GM23338 (cell line): ENCODE results near the gene RAB3GAP2. TPM values are rescaled to one million over a fixed set of nuclear protein-coding genes. Genes with fewer than 3 reads are reported as not detected.

Source experiments
- ATAC-seq: fragments of 200-7000 bp; cut with Tn5 transposase; 3 replicates; pipeline ENCODE4 v1.9.1; 2020
- DNase-seq: peaks from one replicate; pipeline ENCODE4 v3.0.0-alpha.2; 2015; ENCODE audit warnings: low spot score
- H2AFZ ChIP-seq: fragments of 200-600 bp; sonication (generic); 2 replicates; pipeline ENCODE4 v1.8.0; 2016; ENCODE audit warnings: antibody characterized with exemption, mild to moderate bottlenecking, moderate library complexity
- H3F3A ChIP-seq: fragments of 200-600 bp; sonication (generic); replicated peaks from 2 replicates; pipeline ENCODE4 v1.8.0; 2017; ENCODE audit warnings: antibody characterized with exemption, mixed run types, low read depth
- H3K27ac ChIP-seq: fragments of 200-600 bp; sonication (generic); 2 replicates; pipeline ENCODE4 v1.6.1; 2016; ENCODE audit warnings: low read depth
- H3K27me3 ChIP-seq: fragments of 200-600 bp; sonication (generic); 2 replicates; pipeline ENCODE4 v1.8.0; 2016; ENCODE audit warnings: mild to moderate bottlenecking, mixed run types, moderate library complexity; ENCODE audit not compliant: insufficient read depth
- H3K36me3 ChIP-seq: fragments of 200-600 bp; sonication (generic); 2 replicates; pipeline ENCODE4 v1.8.0; 2016; ENCODE audit warnings: mild to moderate bottlenecking; ENCODE audit not compliant: insufficient read depth
- H3K4me1 ChIP-seq: fragments of 200-600 bp; sonication (generic); 2 replicates; pipeline ENCODE4 v1.8.0; 2016; ENCODE audit warnings: mild to moderate bottlenecking, moderate library complexity; ENCODE audit not compliant: insufficient read depth
- H3K4me2 ChIP-seq: fragments of 200-600 bp; sonication (generic); 2 replicates; pipeline ENCODE4 v1.7.1; 2017; ENCODE audit warnings: mixed run types
- H3K4me3 ChIP-seq: fragments of 200-600 bp; sonication (generic); 2 replicates; pipeline ENCODE4 v1.6.1; 2016; ENCODE audit warnings: mixed run types
- H3K79me2 ChIP-seq: fragments of 200-600 bp; sonication (generic); replicated peaks from 2 replicates; pipeline ENCODE4 v1.8.0; 2017; ENCODE audit warnings: mild to moderate bottlenecking; ENCODE audit not compliant: insufficient read depth
- H3K9me2 ChIP-seq: fragments of 200-600 bp; sonication (generic); 2 replicates; pipeline ENCODE4 v1.8.0; 2017; ENCODE audit not compliant: insufficient read depth
- H4K20me1 ChIP-seq: fragments of 200-600 bp; sonication (generic); replicated peaks from 2 replicates; pipeline ENCODE4 v1.8.0; 2017; ENCODE audit warnings: mild to moderate bottlenecking; ENCODE audit not compliant: insufficient read depth
- H3K27ac Mint-ChIP-seq: 2 replicates; pipeline ENCODE4 v1.8.0; 2020; ENCODE audit warnings: inconsistent platforms, mild to moderate bottlenecking, moderate library complexity, mixed read lengths
- H3K27me3 Mint-ChIP-seq: 3 replicates; pipeline ENCODE4 v1.8.0; 2022; ENCODE audit warnings: low read depth, mild to moderate bottlenecking, moderate library complexity, mixed read lengths, inconsistent platforms; ENCODE audit not compliant: insufficient read depth, poor library complexity
- H3K36me3 Mint-ChIP-seq: 3 replicates; pipeline ENCODE4 v1.8.0; 2021; ENCODE audit warnings: low read depth, mild to moderate bottlenecking, inconsistent platforms, moderate library complexity, mixed read lengths
- H3K4me1 Mint-ChIP-seq: 3 replicates; pipeline ENCODE4 v1.8.0; 2020; ENCODE audit warnings: mild to moderate bottlenecking, inconsistent platforms, mixed read lengths
- H3K4me3 Mint-ChIP-seq: 3 replicates; pipeline ENCODE4 v1.8.0; 2021; ENCODE audit warnings: moderate library complexity, mild to moderate bottlenecking, inconsistent platforms, mixed read lengths
- H3K9me3 Mint-ChIP-seq: 3 replicates; pipeline ENCODE4 v1.8.0; 2020; ENCODE audit warnings: moderate library complexity, mild to moderate bottlenecking, inconsistent platforms, mixed read lengths
- CTCF ChIP-seq, 2 experiments: fragments of 200-600 bp in 1 of 2; sonication (generic) in 1 of 2; conservative IDR thresholded peaks; 2 replicates each; pipeline versions ENCODE4 v1.5.1 to v1.6.1; 2016 to 2017; ENCODE audit warnings: antibody characterized with exemption in 2 of 2, low read depth in 2 of 2, mild to moderate bottlenecking in 2 of 2, moderate library complexity in 1 of 2
- EZH2phosphoT487 ChIP-seq: fragments of 200-600 bp; sonication (generic); IDR thresholded peaks from one replicate; pipeline ENCODE4 v1.8.1; 2018; ENCODE audit warnings: antibody characterized with exemption; ENCODE audit not compliant: unreplicated experiment
- NANOG ChIP-seq: IDR thresholded peaks from 2 replicates; pipeline ENCODE4 v1.6.1; 2016; ENCODE audit warnings: antibody characterized with exemption, borderline replicate concordance
- POLR2AphosphoS5 ChIP-seq: IDR thresholded peaks from 2 replicates; pipeline ENCODE4 v1.6.1; 2016; ENCODE audit warnings: antibody characterized with exemption, low read depth
- STAT1 ChIP-seq: IDR thresholded peaks from one replicate; pipeline ENCODE4 v1.6.1; 2016; ENCODE audit warnings: antibody characterized with exemption; ENCODE audit not compliant: unreplicated experiment
- ZNF331 ChIP-seq: fragments of 250-450 bp; sonication (Bioruptor Pico); IDR thresholded peaks from 2 replicates; pipeline ENCODE4 v1.5.0; 2020; ENCODE audit warnings: low read depth, mild to moderate bottlenecking, moderate library complexity
- polyA plus RNA-seq: library from polyadenylated mRNA; unstranded; fragments of >200 nt; fragmentation: Nextera tagmentation; extraction: Ambion mirVana; gene quantifications from 2 replicates; pipeline ENCODE4 v1.2.1, GENCODE V29; 2016
- total RNA-seq: library from RNA; depleted of rRNA; stranded (reverse); fragments of >200 nt; shearing (Covaris generic); gene quantifications from 2 replicates; pipeline ENCODE4 v1.2.3, GENCODE V29; 2014
- TF ChIP-seq, protein P1 (sequence below): IDR thresholded peaks from one replicate; pipeline ENCODE4 v1.6.1; 2018; ENCODE audit warnings: antibody characterized with exemption; ENCODE audit not compliant: unreplicated experiment

RAB3GAP2 gene
- total and polyA plus RNA-seq, 2 experiments from 2014 or later: 19.4 to 44.6 TPM

- no peak for TF ChIP-seq CTCF (conservative IDR thresholded peaks at IDR 0.05; ENCODE audit: low read depth in 2 of 2)
- TF ChIP-seq EZH2phosphoT487: no peak
- no peak for TF ChIP-seq NANOG
- no peak for TF ChIP-seq ZNF331 (CRISPR knock-in tag)
- TF ChIP-seq, protein P1, sequence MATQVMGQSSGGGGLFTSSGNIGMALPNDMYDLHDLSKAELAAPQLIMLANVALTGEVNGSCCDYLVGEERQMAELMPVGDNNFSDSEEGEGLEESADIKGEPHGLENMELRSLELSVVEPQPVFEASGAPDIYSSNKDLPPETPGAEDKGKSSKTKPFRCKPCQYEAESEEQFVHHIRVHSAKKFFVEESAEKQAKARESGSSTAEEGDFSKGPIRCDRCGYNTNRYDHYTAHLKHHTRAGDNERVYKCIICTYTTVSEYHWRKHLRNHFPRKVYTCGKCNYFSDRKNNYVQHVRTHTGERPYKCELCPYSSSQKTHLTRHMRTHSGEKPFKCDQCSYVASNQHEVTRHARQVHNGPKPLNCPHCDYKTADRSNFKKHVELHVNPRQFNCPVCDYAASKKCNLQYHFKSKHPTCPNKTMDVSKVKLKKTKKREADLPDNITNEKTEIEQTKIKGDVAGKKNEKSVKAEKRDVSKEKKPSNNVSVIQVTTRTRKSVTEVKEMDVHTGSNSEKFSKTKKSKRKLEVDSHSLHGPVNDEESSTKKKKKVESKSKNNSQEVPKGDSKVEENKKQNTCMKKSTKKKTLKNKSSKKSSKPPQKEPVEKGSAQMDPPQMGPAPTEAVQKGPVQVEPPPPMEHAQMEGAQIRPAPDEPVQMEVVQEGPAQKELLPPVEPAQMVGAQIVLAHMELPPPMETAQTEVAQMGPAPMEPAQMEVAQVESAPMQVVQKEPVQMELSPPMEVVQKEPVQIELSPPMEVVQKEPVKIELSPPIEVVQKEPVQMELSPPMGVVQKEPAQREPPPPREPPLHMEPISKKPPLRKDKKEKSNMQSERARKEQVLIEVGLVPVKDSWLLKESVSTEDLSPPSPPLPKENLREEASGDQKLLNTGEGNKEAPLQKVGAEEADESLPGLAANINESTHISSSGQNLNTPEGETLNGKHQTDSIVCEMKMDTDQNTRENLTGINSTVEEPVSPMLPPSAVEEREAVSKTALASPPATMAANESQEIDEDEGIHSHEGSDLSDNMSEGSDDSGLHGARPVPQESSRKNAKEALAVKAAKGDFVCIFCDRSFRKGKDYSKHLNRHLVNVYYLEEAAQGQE: no peak
- TF ChIP-seq POLR2AphosphoS5: no peak
- TF ChIP-seq STAT1: no peak
Measured at GRCh38 chr1:220294846-220295301, 22.6 kb upstream of the RAB3GAP2 start (continued).

- peaks cover 25% of the 10 kb centered on the region for H3K4me1 Mint-ChIP-seq
- TF ChIP-seq NANOG (no peak), CTCF (conservative IDR thresholded peaks at IDR 0.05; ENCODE audit: low read depth in 2 of 2) (no peak)
Measured at GRCh38 chr1:220291580-220291979, 19.3 kb upstream of the RAB3GAP2 start.

More at GRCh38 chr1:220291580-220291979, 19.3 kb upstream of the RAB3GAP2 start:
- peaks cover 20% of the 10 kb centered on the region for H3K4me1 ChIP-seq
- no peaks in the 10 kb centered on the region for H3K9me2 ChIP-seq
- no peak overlapping the region for H3K4me3 Mint-ChIP-seq
- peaks cover 2% of the 10 kb centered on the region for H3K27me3 Mint-ChIP-seq
- no peaks in the 10 kb centered on the region for H3K79me2 ChIP-seq
- H3K4me3 ChIP-seq: no peak overlapping the region
- no peaks in the 10 kb centered on the region for H3K36me3 Mint-ChIP-seq
- H3K27ac Mint-ChIP-seq: no peak overlapping the region
- no peaks in the 10 kb centered on the region for H3K36me3 ChIP-seq
- H3K27me3 ChIP-seq: no peaks in the 10 kb centered on the region
- DNase-seq: no peak
- H3K27ac ChIP-seq: no peak overlapping the region
- no peaks in the 10 kb centered on the region for H4K20me1 ChIP-seq
- no peak overlapping the region for H3K4me2 ChIP-seq
- H3F3A ChIP-seq: no peaks in the 10 kb centered on the region
- H2AFZ ChIP-seq: no peak overlapping the region
- H3K9me3 Mint-ChIP-seq: no peaks in the 10 kb centered on the region
- no peak for ATAC-seq
